GM19372 (cell line): ENCODE data around the gene NDUFB5.
"Not testable (repeated sequence)": the region's sequence is repeated elsewhere in the genome, so short reads cannot be mapped to it uniquely, and the experiment has no call there.

Source experiments
- ATAC-seq: cut with Tn5 transposase; IDR thresholded peaks from one replicate; pipeline ENCODE4 v1.9.1; 2021; ENCODE audit warnings: mild to moderate bottlenecking, low read depth, moderate library complexity; ENCODE audit not compliant: unreplicated experiment

NDUFB5 gene

GRCh38 chr3:179624451-179624850, 19.9 kb downstream of the NDUFB5 start:
- ATAC-seq, result no peak

GRCh38 chr3:179630753-179631451, 26.3 kb downstream of the NDUFB5 start:
- no peak for ATAC-seq

- no peak for ATAC-seq
Measured at GRCh38 chr3:179640469-179640868, 35.9 kb downstream of the NDUFB5 start.

GRCh38 chr3:179642871-179643270, 38.3 kb downstream of the NDUFB5 start:
- no peak for ATAC-seq

- ATAC-seq, result not testable (repeated sequence)
Measured at GRCh38 chr3:179643837-179644236, 39.2 kb downstream of the NDUFB5 start.

GRCh38 chr3:179646177-179646576, 41.6 kb downstream of the NDUFB5 start:
- ATAC-seq, result no peak

GRCh38 chr3:179651687-179652446, 47.3 kb downstream of the NDUFB5 start:
- no peak for ATAC-seq

GRCh38 chr3:179652447-179653095, 48.0 kb downstream of the NDUFB5 start, which contains the start of gene USP13:
Gene USP13 (plus strand): TSS chr3:179653040. CDS start chr3:179653226, 186 bp downstream.
- ATAC-seq, result peak; percentile 60

GRCh38 chr3:179653096-179653797, 48.7 kb downstream of the NDUFB5 start:
- peak; percentile 47 for ATAC-seq

GRCh38 chr3:179655236-179655635, 50.6 kb downstream of the NDUFB5 start:
- ATAC-seq, result no peak

GRCh38 chr3:179658606-179659005, 54.0 kb downstream of the NDUFB5 start:
- no peak for ATAC-seq

- ATAC-seq, result no peak
Measured at GRCh38 chr3:179660872-179661271, 56.3 kb downstream of the NDUFB5 start.

GRCh38 chr3:179661777-179662176, 57.2 kb downstream of the NDUFB5 start:
- no peak for ATAC-seq

- no peak for ATAC-seq
Measured at GRCh38 chr3:179663093-179663492, 58.5 kb downstream of the NDUFB5 start.

- no peak for ATAC-seq
Measured at GRCh38 chr3:179666030-179666429, 61.4 kb downstream of the NDUFB5 start.

- ATAC-seq, result no peak
Measured at GRCh38 chr3:179666436-179667035, 61.9 kb downstream of the NDUFB5 start.

- no peak for ATAC-seq
Measured at GRCh38 chr3:179668429-179668828, 63.8 kb downstream of the NDUFB5 start.

GRCh38 chr3:179670311-179670710, 65.7 kb downstream of the NDUFB5 start:
- no peak for ATAC-seq

GRCh38 chr3:179671309-179671708, 66.7 kb downstream of the NDUFB5 start:
- no peak for ATAC-seq

- no peak for ATAC-seq
Measured at GRCh38 chr3:179671747-179672242, 67.2 kb downstream of the NDUFB5 start.
